SK-N-SH (cell line): ENCODE results near the gene NADK. TPM values are rescaled to one million over a fixed set of nuclear protein-coding genes. Genes with fewer than 3 reads are reported as not detected.

ENCODE experiments used
- CTCF ChIA-PET: fragments of 300-600, 350-600 bp; formaldehyde crosslinking; extraction: SDS; loops from one replicate; lab custom pipeline; 2021; lab: Yijun Ruan, JAX
- POLR2A ChIA-PET: fragments of 350-600 bp; sonication (Branson Sonifier 250); formaldehyde crosslinking; extraction: SDS; loops from one replicate; lab custom pipeline; 2020; ENCODE audit warnings: antibody characterized with exemption, inconsistent platforms; lab: Yijun Ruan, JAX
- DNase-seq: peaks from one replicate; pipeline ENCODE4 v3.0.0; 2012
- H2AFZ ChIP-seq: fragments of 200-600 bp; sonication (generic); 2 replicates; pipeline ENCODE4 v1.8.1; 2016; ENCODE audit warnings: antibody characterized with exemption, mild to moderate bottlenecking, low read depth
- H3F3A ChIP-seq: fragments of 200-600 bp; sonication (generic); replicated peaks from 2 replicates; pipeline ENCODE3; 2016; ENCODE audit warnings: antibody characterized with exemption, mild to moderate bottlenecking; ENCODE audit not compliant: insufficient read depth
- H3K27ac ChIP-seq, 2 experiments: fragments of 200-500 bp in 1 of 2; fragments of 200-600 bp in 1 of 2; sonication (Bioruptor generic) in 1 of 2; sonication (generic), shearing (Covaris generic) in 1 of 2; 2 replicates each; pipeline versions ENCODE4 v1.5.1 to v1.6.1; 2014 to 2016; ENCODE audit warnings: low read depth in 2 of 2, inconsistent platforms in 1 of 2, low read length in 1 of 2, mild to moderate bottlenecking in 1 of 2, mixed read lengths in 1 of 2
- H3K27me3 ChIP-seq: fragments of 200-600 bp; sonication (generic), shearing (Covaris generic); 2 replicates; pipeline ENCODE4 v1.6.1; 2016; ENCODE audit warnings: mixed run types; ENCODE audit not compliant: insufficient read depth
- H3K36me3 ChIP-seq, 2 experiments: fragments of 200-500 bp in 1 of 2; fragments of 200-600 bp in 1 of 2; sonication (Bioruptor generic) in 1 of 2; sonication (generic) in 1 of 2; replicated peaks in 1 of 2; 2 replicates each; pipeline versions ENCODE3 to v1.5.1; 2014 to 2016; ENCODE audit warnings: low read length in 1 of 2, mild to moderate bottlenecking in 1 of 2; ENCODE audit not compliant: insufficient read depth in 2 of 2, control insufficient read depth in 1 of 2
- H3K4me1 ChIP-seq, 2 experiments: fragments of 200-500 bp in 1 of 2; fragments of 200-600 bp in 1 of 2; sonication (Bioruptor generic) in 1 of 2; sonication (generic), shearing (Covaris generic) in 1 of 2; 2 replicates each; pipeline versions ENCODE4 v1.5.1 to v1.6.1; 2014 to 2016; ENCODE audit warnings: low read depth in 1 of 2, low read length in 1 of 2, mixed run types in 1 of 2; ENCODE audit not compliant: insufficient read depth in 2 of 2, control insufficient read depth in 1 of 2
- H3K4me2 ChIP-seq: fragments of 200-600 bp; sonication (generic), shearing (Covaris generic); 2 replicates; pipeline ENCODE4 v1.6.1; 2017; ENCODE audit warnings: mixed run types
- H3K4me3 ChIP-seq, 2 experiments: fragments of 200-500 bp in 1 of 2; fragments of 200-600 bp in 1 of 2; sonication (Bioruptor generic) in 1 of 2; sonication (generic), shearing (Covaris generic) in 1 of 2; 2 replicates each; pipeline versions ENCODE4 v1.5.1 to v1.8.1; 2014 to 2016; ENCODE audit warnings: low read depth in 2 of 2, inconsistent platforms in 1 of 2, low read length in 1 of 2, mild to moderate bottlenecking in 1 of 2, mixed read lengths in 1 of 2, moderate library complexity in 1 of 2
- H3K79me2 ChIP-seq: fragments of 200-600 bp; sonication (generic); 2 replicates; pipeline ENCODE4 v1.8.1; 2017; ENCODE audit warnings: mild to moderate bottlenecking; ENCODE audit not compliant: insufficient read depth
- H3K9ac ChIP-seq: fragments of 200-600 bp; sonication (generic); 2 replicates; pipeline ENCODE4 v1.6.1; 2017; ENCODE audit warnings: mixed run types
- H3K9me2 ChIP-seq: fragments of 200-600 bp; sonication (generic); 2 replicates; pipeline ENCODE4 v1.6.1; 2017; ENCODE audit warnings: mixed run types
- H3K9me3 ChIP-seq: fragments of 200-600 bp; sonication (generic); 2 replicates; pipeline ENCODE4 v1.6.1; 2017; ENCODE audit warnings: mixed run types, mild to moderate bottlenecking, moderate library complexity
- H4K20me1 ChIP-seq: fragments of 200-600 bp; sonication (generic); 2 replicates; pipeline ENCODE4 v1.6.1; 2017; ENCODE audit warnings: mild to moderate bottlenecking, mixed run types; ENCODE audit not compliant: insufficient read depth
- FOSL2 ChIP-seq: IDR thresholded peaks from 2 replicates; pipeline ENCODE4 v1.4.0; 2012; ENCODE audit warnings: low read depth, mild to moderate bottlenecking, moderate library complexity, borderline replicate concordance
- MEF2A ChIP-seq: IDR thresholded peaks from 2 replicates; pipeline ENCODE4 v1.4.0; 2012; ENCODE audit warnings: low read depth, borderline replicate concordance
- NFIC ChIP-seq: IDR thresholded peaks from 2 replicates; pipeline ENCODE4 v1.4.0; 2012; ENCODE audit warnings: borderline replicate concordance
- NRF1 ChIP-seq: IDR thresholded peaks from 2 replicates; pipeline ENCODE4 v1.6.1; 2012; ENCODE audit warnings: low read depth, mild to moderate bottlenecking, low read length
- RCOR1 ChIP-seq: fragments of 150-350 bp; IDR thresholded peaks from 2 replicates; pipeline ENCODE4 v1.6.1; 2017; ENCODE audit warnings: antibody characterized with exemption, low read length
- RFX5 ChIP-seq: IDR thresholded peaks from 2 replicates; pipeline ENCODE4 v1.6.1; 2012; ENCODE audit warnings: mild to moderate bottlenecking, improper control_type of control experiment, low read length
- RXRA ChIP-seq: IDR thresholded peaks from 2 replicates; pipeline ENCODE4 v1.4.0; 2012; ENCODE audit warnings: low read depth, mild to moderate bottlenecking, borderline replicate concordance
- SIN3A ChIP-seq: IDR thresholded peaks from 2 replicates; pipeline ENCODE4 v1.6.1; 2012; ENCODE audit warnings: low read depth, mild to moderate bottlenecking, low read length, moderate library complexity, borderline replicate concordance
- TCF12 ChIP-seq: IDR thresholded peaks from 2 replicates; pipeline ENCODE4 v1.4.0; 2012
- YY1 ChIP-seq: IDR thresholded peaks from 2 replicates; pipeline ENCODE4 v1.4.0; 2012; ENCODE audit warnings: low read depth, mild to moderate bottlenecking
- WGBS: methylation state at CpG from one replicate; pipeline ENCODE4 v1.1.6; 2017; ENCODE audit warnings: low lambda C conversion rate; 5-methylcytosine and 5-hydroxymethylcytosine counted together
- polyA plus RNA-seq, 3 experiments: library from polyadenylated mRNA; depleted of rRNA; stranded (reverse); fragments of >200 nt; gene quantifications; 2 replicates each; pipeline ENCODE4 v1.2.3, GENCODE V29; 2012
- TF ChIP-seq, protein P1 (sequence below): IDR thresholded peaks from 2 replicates; pipeline ENCODE4 v1.4.0; 2012; ENCODE audit warnings: low read depth
- TF ChIP-seq, protein P2 (sequence below): fragments of 150-350 bp; IDR thresholded peaks from 2 replicates; pipeline ENCODE4 v1.6.1; 2017; ENCODE audit warnings: antibody characterized with exemption, low read length, low read depth, borderline replicate concordance

Gene NADK
- polyA plus RNA-seq, 1 of the 3 experiments (the other 2 are of a cell fraction), result 70.4 TPM

DNA sequence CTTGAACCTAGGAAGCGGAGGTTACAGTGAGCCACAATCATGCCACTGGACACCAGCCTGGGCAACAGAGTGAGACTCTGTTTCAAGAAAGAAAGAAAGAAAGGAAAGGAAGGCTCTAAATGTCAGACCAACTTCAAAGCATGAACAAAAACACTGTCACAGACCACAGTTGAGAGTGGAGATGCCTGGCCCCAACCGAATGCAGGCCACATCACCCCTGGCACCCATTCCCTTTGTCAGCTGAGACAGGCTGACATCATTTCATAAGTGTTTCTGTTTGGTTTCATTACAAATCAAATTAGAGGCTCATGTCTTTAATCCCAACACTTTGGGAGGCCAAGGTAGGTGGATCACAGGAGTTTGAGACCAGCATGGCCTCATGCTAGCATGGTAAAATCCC is 28.6 kb upstream of the NADK start:
- 93% methylated on average over 2 of the region's 2 CpGs for WGBS
- Histone ChIP-seq H3K4me2 (no peak overlapping the region), H3K9me3 (no peaks in the 10 kb centered on the region), H4K20me1 (peaks cover 75% of the 10 kb centered on the region), H3K27me3 (no peaks in the 10 kb centered on the region), H3F3A (peaks cover 28% of the 10 kb centered on the region), H3K9me2 (no peaks in the 10 kb centered on the region), H3K27ac (no peak overlapping the region), H3K4me1 (no peaks in the 10 kb centered on the region; a peak in 1 of 4 replicates), H3K36me3 (peaks cover 29 to 51% of the 10 kb centered on the region in 2 experiments)
- POLR2A ChIA-PET, result no interaction called here
- CTCF ChIA-PET, result interaction anchor here (1.0 to 1.2 kb wide), 2 partner anchors 18 to 102 kb away, joined by 3 to 4 read pairs; no protein-coding TSS in a partner anchor
- DNase-seq, result no peak
- no peak for TF ChIP-seq RXRA
- no peak for TF ChIP-seq NRF1
- TF ChIP-seq MEF2A, result no peak
- no peak for TF ChIP-seq TCF12
- TF ChIP-seq, protein P1, sequence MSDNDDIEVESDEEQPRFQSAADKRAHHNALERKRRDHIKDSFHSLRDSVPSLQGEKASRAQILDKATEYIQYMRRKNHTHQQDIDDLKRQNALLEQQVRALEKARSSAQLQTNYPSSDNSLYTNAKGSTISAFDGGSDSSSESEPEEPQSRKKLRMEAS, result no peak
- no peak for TF ChIP-seq FOSL2
- TF ChIP-seq, protein P2, sequence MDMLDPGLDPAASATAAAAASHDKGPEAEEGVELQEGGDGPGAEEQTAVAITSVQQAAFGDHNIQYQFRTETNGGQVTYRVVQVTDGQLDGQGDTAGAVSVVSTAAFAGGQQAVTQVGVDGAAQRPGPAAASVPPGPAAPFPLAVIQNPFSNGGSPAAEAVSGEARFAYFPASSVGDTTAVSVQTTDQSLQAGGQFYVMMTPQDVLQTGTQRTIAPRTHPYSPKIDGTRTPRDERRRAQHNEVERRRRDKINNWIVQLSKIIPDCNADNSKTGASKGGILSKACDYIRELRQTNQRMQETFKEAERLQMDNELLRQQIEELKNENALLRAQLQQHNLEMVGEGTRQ, result no peak
- no peak for TF ChIP-seq RCOR1
- TF ChIP-seq YY1, result no peak
- no peak for TF ChIP-seq RFX5
- no peak for TF ChIP-seq SIN3A
- TF ChIP-seq, all 33 proteins: peak for 0
- H2AFZ ChIP-seq, result no peak overlapping the region
- no peak overlapping the region for H3K9ac ChIP-seq
- no peak overlapping the region for H3K4me3 ChIP-seq
- peaks cover 100% of the 10 kb centered on the region for H3K79me2 ChIP-seq

DNA sequence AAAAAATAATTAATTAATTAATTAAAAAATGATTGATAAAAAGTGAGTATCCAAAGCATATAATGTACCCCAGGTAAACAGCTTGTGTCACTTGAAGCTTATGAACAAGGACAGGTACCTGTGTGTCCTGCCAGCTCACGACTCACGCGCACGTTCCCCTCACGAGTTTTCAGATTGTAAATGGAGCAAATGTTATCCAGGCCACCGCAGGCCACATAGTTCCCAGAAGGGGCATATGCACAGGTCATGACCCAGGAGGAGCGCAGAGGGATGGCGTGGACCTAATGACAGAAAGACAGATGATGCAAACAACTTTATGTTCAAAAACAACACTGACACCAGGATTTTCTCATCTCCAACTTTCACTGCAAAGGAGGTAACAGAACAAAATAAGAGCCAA is 26.0 kb upstream of the NADK start:
- Histone ChIP-seq H3K9ac (no peak overlapping the region), H3K4me3 (no peak overlapping the region), H3F3A (peaks cover 45% of the 10 kb centered on the region), H4K20me1 (peaks cover 88% of the 10 kb centered on the region), H3K36me3 (peaks cover 47 to 62% of the 10 kb centered on the region in 2 experiments), H2AFZ (no peak overlapping the region), H3K9me2 (no peaks in the 10 kb centered on the region), H3K4me1 (no peaks in the 10 kb centered on the region; a peak in 1 of 4 replicates), H3K79me2 (peaks cover 100% of the 10 kb centered on the region), H3K4me2 (no peak overlapping the region), H3K27ac (no peak overlapping the region), H3K27me3 (no peaks in the 10 kb centered on the region), H3K9me3 (no peaks in the 10 kb centered on the region)
- TF ChIP-seq TCF12, result no peak
- TF ChIP-seq NFIC, result no peak
- no peak for TF ChIP-seq RFX5
- TF ChIP-seq, protein P2, result no peak
- 98% methylated on average over 8 of the region's 8 CpGs for WGBS
- CTCF ChIA-PET, result interaction anchor here (1.8 kb wide), 1 partner anchor 101 kb away, joined by 5 read pairs; no protein-coding TSS in a partner anchor
- POLR2A ChIA-PET, result no interaction called here
- no peak for DNase-seq
